Right atrium auricular region (tissue), 2 donors: ENCODE measurements around the gene ZC3H12C. TPM values are rescaled to one million over a fixed set of nuclear protein-coding genes. Genes with fewer than 3 reads are reported as not detected.

Source experiments
- DNase-seq: peaks from one replicate; pipeline ENCODE4 v3.0.0-alpha.2; 2019; ENCODE audit warnings: low spot score
- H3K27ac ChIP-seq, 2 donors: fragments of 200-600 bp; sonication (generic); 1 replicate in 1 of 2; 2 replicates in 1 of 2; pipeline ENCODE4 v1.5.1; 2016 to 2019
- H3K27me3 ChIP-seq, 2 donors: fragments of 200-600 bp; sonication (generic); one replicate each; pipeline versions ENCODE4 v1.5.1 to v1.6.0; 2017 to 2019
- H3K36me3 ChIP-seq: fragments of 200-600 bp; sonication (generic); one replicate; pipeline ENCODE4 v1.5.1; 2016
- H3K4me1 ChIP-seq, 2 donors: fragments of 200-600 bp; sonication (generic); one replicate each; pipeline versions ENCODE4 v1.5.1 to v1.6.0; 2017 to 2019
- H3K4me3 ChIP-seq, 2 donors: fragments of 200-600 bp; sonication (generic); 1 replicate in 1 of 2; 2 replicates in 1 of 2; pipeline ENCODE4 v1.5.1; 2017 to 2019; ENCODE audit warnings: mild to moderate bottlenecking in 1 of 2, moderate library complexity in 1 of 2
- H3K9me3 ChIP-seq, 2 donors: fragments of 200-600 bp; sonication (generic); one replicate each; pipeline ENCODE4 v1.5.1; 2019
- CTCF ChIP-seq, 2 donors: fragments of 200-600 bp; sonication (generic); IDR thresholded peaks; one replicate each; pipeline ENCODE4 v1.5.1; 2019; ENCODE audit warnings: antibody characterized with exemption in 2 of 2
- total RNA-seq, 2 donors: library from RNA; depleted of rRNA; stranded (reverse); fragments of >200 nt; gene quantifications; one replicate each; pipeline ENCODE4 v1.1.0, GENCODE V29; 2016

ZC3H12C gene
- total RNA-seq, 2 donors from 2014 or later: 12.7 to 14.7 TPM

- H3K4me3 ChIP-seq: no peak overlapping the region
- TF ChIP-seq CTCF (IDR thresholded peaks at IDR 0.05): no peak
- H3K4me1 ChIP-seq: peaks cover 0 to 6% of the 10 kb centered on the region in 2 donors
- no peaks in the 10 kb centered on the region for H3K27me3 ChIP-seq
- no peaks in the 10 kb centered on the region for H3K36me3 ChIP-seq
- H3K27ac ChIP-seq: no peak overlapping the region
- H3K9me3 ChIP-seq: no peaks in the 10 kb centered on the region
- DNase-seq: no peak
These were observed 38.4 kb downstream of the ZC3H12C start for GRCh38 chr11:110131386-110132123.

DNA sequence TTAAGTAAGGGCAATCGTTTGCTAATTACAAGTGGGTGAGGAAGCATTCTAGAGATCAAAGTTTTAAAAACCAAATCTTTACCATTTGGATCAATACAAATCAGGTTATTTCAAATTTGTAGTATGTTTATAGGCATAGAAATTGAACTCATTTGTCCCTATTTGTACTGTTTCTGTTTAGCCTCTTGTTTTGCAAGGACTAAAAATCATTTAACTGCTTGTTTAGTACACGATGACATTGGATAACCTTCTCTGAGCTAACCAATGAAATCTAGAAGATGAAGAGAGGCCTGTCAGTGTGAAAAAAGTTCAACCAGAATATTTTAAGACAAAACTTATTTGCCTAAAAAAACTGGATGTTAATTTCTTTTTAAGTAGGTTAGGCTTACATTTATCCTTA lies 40.0 kb downstream of the ZC3H12C start:
- H3K9me3 ChIP-seq: no peaks in the 10 kb centered on the region
- no peak overlapping the region for H3K27ac ChIP-seq
- no peak for DNase-seq
- no peak for TF ChIP-seq CTCF (IDR thresholded peaks at IDR 0.05)
- no peak overlapping the region for H3K4me3 ChIP-seq
- H3K27me3 ChIP-seq: no peaks in the 10 kb centered on the region
- no peaks in the 10 kb centered on the region for H3K36me3 ChIP-seq
- peaks cover 0 to 6% of the 10 kb centered on the region in 2 donors for H3K4me1 ChIP-seq

DNA sequence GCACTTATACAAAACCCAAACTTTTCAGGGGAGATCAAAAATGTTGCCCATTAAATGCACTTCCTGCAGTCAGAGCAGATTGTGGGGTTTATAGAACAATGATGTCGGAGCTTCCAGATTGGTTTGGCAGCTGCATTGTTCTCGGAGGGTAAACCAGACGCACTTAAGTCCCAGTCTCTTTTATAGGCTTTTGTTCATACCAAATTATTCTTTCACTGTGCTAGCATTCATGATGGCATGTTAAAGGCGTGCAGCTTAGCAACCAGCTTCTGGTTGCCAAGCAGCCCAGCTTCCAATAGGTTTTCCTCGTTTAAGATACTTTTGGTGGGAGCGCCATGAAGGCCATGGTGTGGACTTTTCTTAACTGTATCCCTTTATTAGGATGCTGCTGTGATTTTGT lies 40.9 kb downstream of the ZC3H12C start:
- H3K4me1 ChIP-seq: peaks cover 0 to 6% of the 10 kb centered on the region in 2 donors
- TF ChIP-seq CTCF (IDR thresholded peaks at IDR 0.05): no peak
- no peaks in the 10 kb centered on the region for H3K36me3 ChIP-seq
- no peak overlapping the region for H3K4me3 ChIP-seq
- no peaks in the 10 kb centered on the region for H3K9me3 ChIP-seq
- no peaks in the 10 kb centered on the region for H3K27me3 ChIP-seq
- DNase-seq: no peak
- H3K27ac ChIP-seq: no peak overlapping the region

- H3K27me3 ChIP-seq: no peaks in the 10 kb centered on the region
- H3K27ac ChIP-seq: no peak overlapping the region
- DNase-seq: no peak
- peaks cover 0 to under 1% of the 10 kb centered on the region in 2 donors for H3K4me1 ChIP-seq
- H3K36me3 ChIP-seq: no peaks in the 10 kb centered on the region
- no peaks in the 10 kb centered on the region for H3K9me3 ChIP-seq
- no peak for TF ChIP-seq CTCF (IDR thresholded peaks at IDR 0.05)
- no peak overlapping the region for H3K4me3 ChIP-seq
These were observed 48.6 kb downstream of the ZC3H12C start for GRCh38 chr11:110141812-110142211.

DNA sequence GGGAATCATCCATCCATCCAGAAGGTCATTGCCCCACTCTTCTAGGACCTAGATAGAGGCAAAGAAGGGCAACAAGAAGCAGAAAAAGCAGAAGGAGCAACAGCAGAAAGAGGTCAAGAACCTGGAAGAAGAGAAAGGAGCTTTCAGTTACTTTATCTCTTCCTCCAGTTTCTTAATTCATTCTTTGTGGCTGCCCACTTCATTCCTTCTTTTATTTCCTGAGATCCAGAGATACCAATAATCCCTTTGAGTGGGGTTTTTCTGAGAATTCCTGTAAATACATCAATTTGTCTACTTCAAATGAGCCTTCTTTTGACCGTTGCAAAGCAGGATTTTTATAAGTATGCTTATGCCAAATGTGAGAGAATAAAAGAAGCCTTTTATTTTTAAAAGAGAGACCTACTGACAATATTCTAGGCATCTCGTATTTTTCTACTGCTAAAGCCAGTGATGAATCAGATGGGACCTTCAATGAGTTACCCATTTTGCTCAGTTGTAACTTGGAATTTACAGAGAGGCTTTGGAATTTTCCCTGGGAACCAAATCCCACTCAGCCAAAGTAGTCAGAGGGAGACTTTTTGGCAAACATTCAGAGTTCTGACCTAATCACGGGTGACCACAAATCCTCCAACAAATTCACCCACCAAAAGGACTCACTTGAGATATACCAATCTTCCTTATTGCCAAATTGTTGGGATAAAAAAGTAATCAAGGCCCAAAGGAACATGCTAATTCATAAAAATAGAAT lies 54.9 kb downstream of the ZC3H12C start:
- no peaks in the 10 kb centered on the region for H3K9me3 ChIP-seq
- peaks cover 0 to 27% of the 10 kb centered on the region in 2 donors for H3K4me1 ChIP-seq
- no peak overlapping the region for H3K4me3 ChIP-seq
- no peaks in the 10 kb centered on the region for H3K27me3 ChIP-seq
- no peaks in the 10 kb centered on the region for H3K36me3 ChIP-seq
- peak overlapping the region in 1 of 2 donors; percentile 44 for H3K27ac ChIP-seq
- no peak for DNase-seq
- no peak for TF ChIP-seq CTCF (IDR thresholded peaks at IDR 0.05)
